Activated naive CD4-positive, alpha-beta T cell treated with anti-CD3 and anti-CD28 coated beads, Interleukin-2, amount 10 ng/mL, durations not matched to agents 7 days and 5 days (primary cell): ENCODE data around the gene C12orf76.
A peak's percentile ranks its signal among the peaks of the same experiment; 100 is the strongest.
"Not testable (repeated sequence)": the region's sequence is repeated elsewhere in the genome, so short reads cannot be mapped to it uniquely, and the experiment has no call there.

Source experiments
- CTCF ChIA-PET: fragments of 350-600 bp; sonication (Branson Sonifier 250); formaldehyde crosslinking; loops from one replicate; lab custom pipeline; 2021; ENCODE audit warnings: antibody characterized with exemption; lab: Charles Lee
- DNase-seq: peaks from one replicate; pipeline ENCODE4 v3.0.0-alpha.2; 2020
- H3K27ac Mint-ChIP-seq: one replicate; pipeline ENCODE4 v1.8.0; 2021; ENCODE audit warnings: mild to moderate bottlenecking, moderate library complexity, mixed read lengths
- H3K27me3 Mint-ChIP-seq: one replicate; pipeline ENCODE4 v1.8.0; 2021; ENCODE audit warnings: mild to moderate bottlenecking, mixed read lengths
- H3K36me3 Mint-ChIP-seq: one replicate; pipeline ENCODE4 v1.8.0; 2021; ENCODE audit warnings: mixed read lengths
- H3K4me1 Mint-ChIP-seq: one replicate; pipeline ENCODE4 v1.8.0; 2021; ENCODE audit warnings: mixed read lengths
- H3K4me3 Mint-ChIP-seq: one replicate; pipeline ENCODE4 v1.8.0; 2021; ENCODE audit warnings: mild to moderate bottlenecking, moderate library complexity, mixed read lengths
- H3K9me3 Mint-ChIP-seq: one replicate; pipeline ENCODE4 v1.8.0; 2021; ENCODE audit warnings: mixed read lengths

Gene C12orf76

DNA sequence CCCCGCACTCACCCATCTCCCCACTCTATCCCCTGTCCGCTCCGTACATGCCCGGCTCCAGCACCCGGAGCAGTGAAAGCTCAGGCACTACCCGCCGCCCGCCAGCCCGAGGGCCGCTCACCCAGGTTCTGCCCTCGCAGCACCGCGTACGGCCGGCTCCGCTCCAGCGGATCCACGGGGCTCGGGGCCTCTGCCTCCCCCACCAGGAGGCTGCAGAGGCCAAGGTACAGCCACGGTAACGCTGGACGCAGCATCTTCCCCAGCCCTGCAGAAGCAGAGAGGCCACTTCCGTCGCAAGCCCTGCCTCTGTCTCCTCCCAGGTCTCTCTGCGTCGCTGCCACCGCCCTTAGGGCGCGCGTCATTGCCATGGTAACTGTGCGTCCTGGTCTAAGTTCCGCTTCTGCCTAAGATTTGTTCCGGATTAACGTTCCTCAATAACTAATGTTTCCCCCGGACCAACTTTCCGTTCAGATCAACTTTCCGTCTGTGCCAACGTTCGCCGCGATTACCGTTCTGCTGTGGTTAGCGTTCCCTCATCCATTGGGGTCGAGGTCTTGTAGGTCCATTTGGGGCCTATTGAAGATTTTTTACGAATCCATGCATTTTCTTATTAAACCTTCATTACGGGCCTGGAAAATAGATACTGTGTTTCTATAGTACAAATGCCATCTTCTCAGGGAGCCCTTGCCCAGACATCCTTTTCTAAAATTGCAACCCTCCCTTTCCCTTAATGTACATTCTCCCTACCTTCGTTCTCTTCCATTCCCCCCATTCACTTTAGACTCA lies at the start of gene C12orf76:
Gene C12orf76 (minus strand): TSS at position 281 of the 786 bp plus-strand sequence. CDS start 27 bp downstream, at position 254.
- CTCF ChIA-PET, result interaction anchor here (1.4 kb wide), 1 partner anchor 31 kb away, joined by 4 read pairs; no protein-coding TSS in a partner anchor

DNA sequence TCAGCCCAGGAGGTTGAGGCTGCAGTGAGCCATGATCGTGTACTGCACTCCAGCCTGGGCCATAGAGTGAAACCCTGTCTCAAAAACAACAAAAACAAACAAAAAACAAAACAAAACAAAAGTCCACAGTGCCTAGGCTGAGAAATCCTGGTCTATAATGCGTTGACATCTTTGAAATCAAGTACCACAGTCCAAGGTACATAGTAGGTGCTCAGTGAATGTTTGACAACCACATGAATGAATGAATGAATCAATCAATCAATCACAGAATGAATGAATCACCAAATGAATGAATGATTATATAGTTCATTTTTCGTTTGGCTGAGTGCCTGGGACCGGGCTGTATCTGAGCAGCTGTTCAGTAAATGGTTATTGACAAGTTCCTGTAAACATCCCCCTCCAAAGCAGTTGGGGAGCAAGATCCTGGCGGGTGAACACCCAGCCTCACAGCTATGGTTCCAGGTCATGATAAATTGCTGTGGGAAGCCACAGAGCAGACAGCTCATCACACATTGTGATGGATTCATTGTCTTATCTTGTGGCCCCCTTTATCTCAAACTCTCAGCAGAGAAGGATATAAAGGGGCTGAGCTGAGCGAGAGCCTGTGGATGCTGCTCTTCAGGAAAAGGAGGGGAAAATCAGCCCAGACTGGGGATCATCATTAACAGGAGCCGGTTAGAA lies 45.4 kb upstream of the C12orf76 start:
- CTCF ChIA-PET, result interaction anchor here (0.7 kb wide), 1 partner anchor 14 kb away, joined by 3 read pairs; no protein-coding TSS in a partner anchor
- Mint-ChIP-seq H3K4me3 (no peak overlapping the region), H3K36me3 (no peaks in the 10 kb centered on the region), H3K9me3 (no peaks in the 10 kb centered on the region), H3K27me3 (peaks cover 69% of the 10 kb centered on the region), H3K27ac (no peak overlapping the region), H3K4me1 (no peaks in the 10 kb centered on the region)
- DNase-seq, result no peak

More for the DNA sequence above, at the start of gene C12orf76:
- Mint-ChIP-seq H3K36me3 (peaks cover 7% of the 10 kb centered on the region), H3K27ac (peak within 1 kb of the TSS; percentile 90), H3K4me3 (peak within 1 kb of the TSS; percentile 81), H3K27me3 (no peaks in the 10 kb centered on the region), H3K4me1 (peaks cover 43% of the 10 kb centered on the region), H3K9me3 (no peaks in the 10 kb centered on the region)
- peak; percentile 96 for DNase-seq

GRCh38 chr12:110091136-110091711 lies 42.9 kb upstream of the C12orf76 start:
- CTCF ChIA-PET, result interaction anchor here (0.7 to 2.2 kb wide), 3 partner anchors 8 to 340 kb away, joined by 3 to 11 read pairs (median 6); no protein-coding TSS in a partner anchor
- no peaks in the 10 kb centered on the region for H3K9me3 Mint-ChIP-seq
- H3K36me3 Mint-ChIP-seq, result no peaks in the 10 kb centered on the region
- H3K27me3 Mint-ChIP-seq, result peaks cover 80% of the 10 kb centered on the region
- DNase-seq, result no peak
- no peak overlapping the region for H3K4me3 Mint-ChIP-seq
- H3K4me1 Mint-ChIP-seq, result peaks cover 5% of the 10 kb centered on the region
- no peak overlapping the region for H3K27ac Mint-ChIP-seq

DNA sequence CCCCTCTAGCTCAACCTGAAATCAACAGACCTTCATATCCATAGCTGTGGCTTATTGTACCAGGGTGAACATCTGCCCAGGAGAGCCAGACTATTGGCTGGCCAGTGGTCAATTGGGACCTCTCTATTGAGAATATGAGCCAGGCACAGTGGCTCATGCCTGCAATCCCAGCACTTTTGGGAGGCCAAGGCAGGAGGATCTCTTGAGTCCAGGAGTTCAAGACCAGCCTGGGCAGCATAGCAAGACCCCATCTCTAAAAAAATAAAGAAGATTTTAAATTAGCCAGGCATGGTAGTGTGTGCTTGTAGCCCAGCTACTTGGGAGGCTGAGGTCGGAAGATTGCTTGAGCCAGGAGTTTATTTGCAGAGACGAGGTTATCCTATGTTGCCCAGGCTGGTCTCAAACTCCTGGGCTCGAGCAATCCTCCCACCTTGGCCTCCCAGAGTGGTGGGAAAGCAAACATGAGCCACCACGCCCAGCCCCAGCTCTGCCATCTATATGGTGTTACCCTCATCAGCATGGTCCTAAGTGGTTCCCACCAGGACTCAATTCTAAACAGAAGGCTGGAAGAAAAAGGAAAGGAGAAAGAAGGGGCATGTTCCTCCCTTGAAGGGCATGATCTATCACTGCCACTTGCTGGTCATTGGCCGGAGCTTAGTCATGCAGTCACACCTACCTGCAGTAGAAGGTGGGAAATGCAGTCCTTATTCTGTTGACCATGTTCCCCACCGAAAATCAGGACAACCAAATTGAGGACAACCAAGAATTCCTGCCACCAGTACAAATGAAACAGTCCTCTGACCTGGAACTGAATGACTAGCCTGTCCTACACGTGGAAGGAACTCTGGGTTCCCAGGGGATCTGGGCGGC lies 42.2 kb upstream of the C12orf76 start:
- no peak for DNase-seq
- Mint-ChIP-seq H3K27ac (no peak overlapping the region), H3K4me1 (peaks cover 9% of the 10 kb centered on the region), H3K36me3 (no peaks in the 10 kb centered on the region), H3K27me3 (peaks cover 87% of the 10 kb centered on the region), H3K4me3 (no peak overlapping the region), H3K9me3 (no peaks in the 10 kb centered on the region)
- CTCF ChIA-PET, result interaction anchor here (0.7 to 2.2 kb wide), 3 partner anchors 9 to 341 kb away, joined by 3 to 11 read pairs (median 6); no protein-coding TSS in a partner anchor

- peaks cover 86% of the 10 kb centered on the region for H3K27me3 Mint-ChIP-seq
- peaks cover 9% of the 10 kb centered on the region for H3K4me1 Mint-ChIP-seq
- H3K9me3 Mint-ChIP-seq, result no peaks in the 10 kb centered on the region
- no peak for DNase-seq
- CTCF ChIA-PET, result interaction anchor here (1.1 kb wide), 1 partner anchor 11 kb away, joined by 4 read pairs; no protein-coding TSS in a partner anchor
- H3K27ac Mint-ChIP-seq, result no peak overlapping the region
- H3K4me3 Mint-ChIP-seq, result no peak overlapping the region
- no peaks in the 10 kb centered on the region for H3K36me3 Mint-ChIP-seq
These were observed 40.6 kb upstream of the C12orf76 start for GRCh38 chr12:110088936-110089335.

DNA sequence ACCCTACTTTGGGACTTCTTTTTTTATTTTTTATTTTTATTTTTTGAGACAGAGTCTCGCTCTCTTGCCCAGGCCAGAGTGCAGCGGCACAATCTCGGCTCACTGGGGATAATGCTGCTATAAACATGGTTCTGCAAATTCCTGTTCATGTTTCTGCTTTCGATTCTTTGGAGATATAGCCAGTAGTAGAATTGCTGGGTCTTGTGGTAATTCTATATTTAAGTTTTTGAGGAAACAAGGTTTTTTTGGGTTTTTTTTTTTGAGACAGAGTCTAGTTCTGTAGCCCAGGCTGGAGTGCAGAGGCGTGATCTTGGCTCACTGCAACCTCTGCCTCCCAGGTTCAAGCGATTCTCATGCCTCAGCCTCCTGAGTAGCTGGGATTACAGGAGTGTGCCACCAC lies 39.9 kb upstream of the C12orf76 start:
- CTCF ChIA-PET, result interaction anchor here (0.7 to 1.1 kb wide), 3 partner anchors 11 to 18 kb away, joined by 3 to 4 read pairs (median 3); no protein-coding TSS in a partner anchor
- not testable (repeated sequence) for H3K27ac Mint-ChIP-seq, H3K4me3 Mint-ChIP-seq, H3K9me3 Mint-ChIP-seq, H3K4me1 Mint-ChIP-seq, H3K36me3 Mint-ChIP-seq, DNase-seq
- H3K27me3 Mint-ChIP-seq, result peaks cover 81% of the 10 kb centered on the region

DNA sequence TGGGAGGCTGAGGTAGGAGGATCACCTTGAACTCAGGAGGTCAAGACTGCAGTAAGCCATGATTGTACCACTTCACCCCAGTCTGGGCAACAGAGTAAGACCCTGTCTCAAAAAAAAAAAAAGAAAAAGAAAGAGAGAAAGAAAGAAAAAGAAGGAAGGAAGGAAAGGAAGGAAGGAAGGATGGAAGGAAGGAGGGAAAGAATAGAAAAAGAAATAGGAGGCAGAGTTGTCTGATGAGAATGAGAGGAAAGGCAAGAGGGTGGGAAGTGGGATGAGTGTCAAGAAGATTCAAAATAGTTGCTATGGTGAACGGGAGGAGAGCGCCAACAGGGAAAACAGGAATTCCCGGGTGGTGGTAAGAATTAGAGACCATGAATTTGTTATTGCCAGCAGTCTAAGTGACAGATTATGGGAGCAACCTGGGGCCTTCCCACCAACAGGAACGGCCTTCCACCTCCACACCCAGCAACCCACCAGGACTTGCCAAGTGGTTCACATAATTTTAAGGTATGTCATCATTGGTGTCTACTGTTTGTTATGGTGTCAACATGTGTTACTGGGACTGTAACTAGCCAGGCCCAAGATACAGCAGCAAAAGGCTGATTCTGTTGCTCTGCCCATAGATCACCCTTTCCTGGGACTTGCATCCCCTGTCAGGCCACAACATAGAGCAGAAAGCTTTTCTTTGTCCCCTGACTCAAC lies 36.1 kb upstream of the C12orf76 start:
- Mint-ChIP-seq H3K4me1 (peaks cover 33% of the 10 kb centered on the region), H3K4me3 (no peak overlapping the region), H3K27me3 (peaks cover 56% of the 10 kb centered on the region), H3K36me3 (peaks cover 7% of the 10 kb centered on the region), H3K9me3 (no peaks in the 10 kb centered on the region), H3K27ac (no peak overlapping the region)
- CTCF ChIA-PET, result no interaction called here
- DNase-seq, result no peak

- H3K36me3 Mint-ChIP-seq, result peaks cover 19% of the 10 kb centered on the region
These were observed 32.1 kb upstream of the C12orf76 start for GRCh38 chr12:110080410-110080809.

DNA sequence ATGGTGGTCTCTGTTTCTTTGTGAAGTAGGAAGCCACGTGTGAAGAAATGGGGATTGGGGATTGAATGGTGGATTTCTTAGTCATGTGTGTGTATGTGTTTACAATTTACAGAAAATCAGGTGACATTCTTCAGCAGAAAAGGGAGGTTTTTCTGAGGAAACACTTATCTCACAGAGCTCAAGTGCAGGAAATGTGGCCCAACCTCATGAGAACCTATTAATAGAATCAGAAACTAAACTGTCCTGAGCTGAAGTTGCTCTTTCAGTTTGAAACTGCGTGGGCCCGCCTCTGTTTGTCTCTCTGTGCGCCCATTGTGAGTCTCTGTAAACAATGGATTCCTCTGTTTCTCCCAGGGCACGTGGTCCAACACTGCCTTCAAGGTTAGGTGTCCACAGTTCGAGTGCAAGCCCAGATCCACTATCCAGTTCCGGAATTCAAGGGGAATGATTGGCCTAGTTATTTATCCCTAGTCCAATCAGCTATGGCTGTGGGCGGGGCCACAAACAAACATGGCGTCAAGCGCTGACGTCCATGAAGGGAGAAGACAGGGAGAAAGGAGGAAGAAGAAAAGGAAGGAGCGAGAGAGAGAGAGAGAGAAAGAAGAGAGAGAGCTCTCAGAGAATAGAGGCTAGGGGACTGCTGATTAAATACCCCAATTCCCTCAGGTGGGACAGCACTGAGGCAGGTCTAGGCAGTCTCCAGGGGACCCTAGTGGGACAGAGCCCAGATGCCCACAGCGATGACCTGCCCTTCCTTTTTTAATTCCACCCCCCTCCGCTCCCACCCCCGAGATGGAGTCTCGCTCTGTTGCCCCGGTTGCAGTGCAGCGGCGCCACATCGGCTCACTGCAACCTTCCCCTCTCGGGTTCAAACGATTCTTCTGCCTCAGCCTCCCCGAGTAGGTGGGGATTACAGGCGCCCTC lies 31.4 kb upstream of the C12orf76 start:
- peak; percentile 88 for DNase-seq
- H3K36me3 Mint-ChIP-seq, result peaks cover 19% of the 10 kb centered on the region
- H3K27ac Mint-ChIP-seq, result peak overlapping the region; percentile 99
- peaks cover 61% of the 10 kb centered on the region for H3K4me1 Mint-ChIP-seq
- peaks cover 19% of the 10 kb centered on the region for H3K27me3 Mint-ChIP-seq
- peak overlapping the region; percentile 46 for H3K4me3 Mint-ChIP-seq
- peaks cover 3% of the 10 kb centered on the region for H3K9me3 Mint-ChIP-seq
- CTCF ChIA-PET, result interaction anchor here (0.8 to 1.2 kb wide), 3 partner anchors 21 to 165 kb away, joined by 3 to 4 read pairs (median 3); no protein-coding TSS in a partner anchor

More at GRCh38 chr12:110080410-110080809, 32.1 kb upstream of the C12orf76 start:
- H3K4me3 Mint-ChIP-seq, result peak overlapping the region; percentile 16
- H3K9me3 Mint-ChIP-seq, result peaks cover 3% of the 10 kb centered on the region
- peak overlapping the region; percentile 99 for H3K27ac Mint-ChIP-seq
- peaks cover 20% of the 10 kb centered on the region for H3K27me3 Mint-ChIP-seq
- no peak for DNase-seq
- peaks cover 54% of the 10 kb centered on the region for H3K4me1 Mint-ChIP-seq
- CTCF ChIA-PET, result interaction anchor here (0.9 to 1.7 kb wide), 2 partner anchors 22 to 28 kb away, joined by 3 to 5 read pairs; no protein-coding TSS in a partner anchor

GRCh38 chr12:110077800-110078199 lies 29.5 kb upstream of the C12orf76 start:
- peaks cover 80% of the 10 kb centered on the region for H3K4me1 Mint-ChIP-seq
- H3K9me3 Mint-ChIP-seq, result peaks cover 3% of the 10 kb centered on the region
- DNase-seq, result no peak
- H3K27me3 Mint-ChIP-seq, result peaks cover 7% of the 10 kb centered on the region
- H3K36me3 Mint-ChIP-seq, result peaks cover 23% of the 10 kb centered on the region
- CTCF ChIA-PET, result interaction anchor here (1.0 kb wide), 1 partner anchor 354 kb away, joined by 6 read pairs; no protein-coding TSS in a partner anchor
- no peak overlapping the region for H3K4me3 Mint-ChIP-seq
- peak overlapping the region; percentile 99 for H3K27ac Mint-ChIP-seq

DNA sequence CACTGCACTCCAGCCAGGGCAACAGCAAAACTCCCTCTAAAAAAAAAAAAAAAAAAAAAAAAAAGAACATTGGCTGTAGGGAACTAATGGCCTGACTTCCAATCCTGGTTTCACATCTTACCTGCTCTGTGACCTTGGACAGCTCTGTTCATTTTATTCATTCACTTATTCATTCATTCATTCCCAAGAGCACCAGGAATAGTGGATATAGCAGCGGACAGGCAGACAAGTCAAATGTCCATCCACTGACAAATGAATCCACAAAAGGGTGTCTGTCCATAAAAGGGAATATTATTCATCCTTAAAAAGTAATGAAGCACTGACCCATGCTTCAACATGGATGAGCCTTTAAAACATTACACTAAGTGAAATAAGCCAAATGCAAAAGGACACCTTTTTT lies 27.6 kb upstream of the C12orf76 start:
- Mint-ChIP-seq H3K4me3 (no peak overlapping the region), H3K27ac (no peak overlapping the region), H3K27me3 (no peaks in the 10 kb centered on the region), H3K36me3 (peaks cover 36% of the 10 kb centered on the region), H3K9me3 (peaks cover 3% of the 10 kb centered on the region), H3K4me1 (peaks cover 85% of the 10 kb centered on the region)
- CTCF ChIA-PET, result no interaction called here
- DNase-seq, result no peak

GRCh38 chr12:110074089-110074488 lies 25.8 kb upstream of the C12orf76 start:
- Mint-ChIP-seq H3K9me3 (no peaks in the 10 kb centered on the region), H3K36me3 (peaks cover 30% of the 10 kb centered on the region), H3K27ac (peak overlapping the region; percentile 91), H3K4me1 (peaks cover 72% of the 10 kb centered on the region), H3K4me3 (no peak overlapping the region), H3K27me3 (no peaks in the 10 kb centered on the region)
- no peak for DNase-seq
- CTCF ChIA-PET, result interaction anchor here (0.9 to 1.9 kb wide), 2 partner anchors 16 to 19 kb away, joined by 3 to 5 read pairs; no protein-coding TSS in a partner anchor
